GM18519 (cell line): Measurements from ENCODE around the gene SPPL3.
"Not testable (repeated sequence)": the region's sequence is repeated elsewhere in the genome, so short reads cannot be mapped to it uniquely, and the experiment has no call there.

Experiments
- ATAC-seq: cut with Tn5 transposase; IDR thresholded peaks from one replicate; pipeline ENCODE4 v1.9.1; 2021; ENCODE audit warnings: mild to moderate bottlenecking, moderate library complexity; ENCODE audit not compliant: unreplicated experiment, low FRiP score

Gene SPPL3

DNA sequence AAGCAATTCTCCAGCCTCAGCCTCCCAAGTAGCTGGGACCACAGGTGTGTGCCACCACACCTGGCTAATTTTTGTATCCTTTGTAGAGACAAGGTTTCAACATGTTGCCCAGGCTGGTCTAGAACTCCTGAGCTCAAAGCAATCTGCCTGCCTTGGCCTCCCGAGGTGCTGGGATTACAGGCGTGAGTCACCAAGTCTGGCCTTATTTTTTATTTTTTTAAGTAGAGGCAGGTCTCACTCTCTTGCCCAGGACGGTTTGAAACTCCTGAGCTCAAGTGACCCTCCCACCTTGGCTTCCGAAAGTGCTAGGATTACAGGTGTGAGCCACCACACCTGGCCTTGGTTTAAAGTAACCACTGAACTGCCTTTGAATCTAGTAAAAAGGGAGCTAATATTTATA is 56.8 kb downstream of the SPPL3 start:
- no peak for ATAC-seq

DNA sequence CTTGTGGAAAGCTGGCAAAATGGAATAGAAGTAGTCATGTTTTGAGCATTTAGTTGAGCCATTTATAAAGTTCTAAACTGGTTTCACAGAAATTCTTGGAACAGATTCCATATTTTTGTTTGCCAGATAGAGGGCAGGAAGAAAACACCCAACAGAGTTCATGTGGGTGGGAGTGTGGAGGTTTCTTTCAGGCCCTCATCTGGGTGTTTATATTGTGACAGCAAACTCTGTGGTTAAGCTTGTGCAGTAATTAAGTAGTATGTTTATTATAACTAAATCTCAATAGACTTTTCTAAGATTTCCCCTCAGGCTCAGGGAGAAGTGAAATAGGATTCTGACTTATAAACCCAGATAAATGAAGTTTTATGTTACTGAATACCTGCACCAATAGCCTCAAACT is 57.4 kb downstream of the SPPL3 start:
- ATAC-seq: no peak

DNA sequence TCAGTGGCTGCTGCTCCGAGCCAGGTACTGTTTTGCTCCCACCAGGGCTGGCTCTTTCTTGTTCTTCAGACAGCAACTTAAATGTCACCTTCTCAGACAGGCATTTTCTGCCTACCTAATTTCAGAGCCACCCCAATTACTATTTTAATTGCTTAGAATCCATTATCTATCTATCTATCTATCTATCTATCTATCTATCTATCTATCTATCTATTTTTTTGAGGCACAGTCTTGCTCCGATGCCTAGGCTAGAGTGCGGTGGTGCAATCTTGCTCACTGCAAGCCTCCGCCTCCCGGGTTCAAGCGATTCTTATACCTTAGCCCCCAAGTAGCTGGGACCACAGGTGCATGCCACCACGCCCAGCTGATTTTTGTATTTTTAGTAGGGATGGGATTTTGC is 58.5 kb downstream of the SPPL3 start:
- no peak for ATAC-seq

DNA sequence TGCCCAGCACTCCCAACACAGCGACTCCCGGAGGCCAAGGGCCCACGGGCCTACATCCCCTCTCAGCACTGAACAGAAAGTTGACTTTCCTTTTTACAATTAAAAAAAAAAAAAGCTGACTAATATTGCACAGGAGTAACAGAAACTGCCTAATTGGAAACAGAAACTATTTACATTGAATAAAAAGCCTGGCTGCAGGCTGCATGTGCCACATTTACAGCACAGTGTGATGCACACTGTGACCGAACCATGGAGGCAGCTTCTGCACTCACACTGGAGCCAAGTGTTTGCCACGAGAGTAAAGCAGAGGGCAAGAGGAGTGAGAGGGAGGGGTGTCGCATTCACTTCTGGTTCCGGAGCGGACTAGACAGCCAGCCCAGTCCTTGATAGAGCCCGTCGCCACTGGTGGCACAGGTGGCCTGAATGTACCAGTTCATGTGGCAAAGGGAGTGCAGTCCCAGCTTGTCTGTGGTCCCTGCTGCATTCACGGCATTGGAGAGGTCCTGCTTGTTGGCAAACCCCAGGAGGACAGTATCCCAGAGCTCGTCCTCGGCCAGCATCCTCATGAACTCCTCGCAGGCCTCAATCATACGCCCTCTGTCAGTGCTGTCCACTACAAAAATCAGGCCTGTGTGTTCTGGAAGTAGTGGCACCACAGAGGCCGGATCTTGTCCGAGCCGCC is 59.2 kb downstream of the SPPL3 start:
- no peak for ATAC-seq

DNA sequence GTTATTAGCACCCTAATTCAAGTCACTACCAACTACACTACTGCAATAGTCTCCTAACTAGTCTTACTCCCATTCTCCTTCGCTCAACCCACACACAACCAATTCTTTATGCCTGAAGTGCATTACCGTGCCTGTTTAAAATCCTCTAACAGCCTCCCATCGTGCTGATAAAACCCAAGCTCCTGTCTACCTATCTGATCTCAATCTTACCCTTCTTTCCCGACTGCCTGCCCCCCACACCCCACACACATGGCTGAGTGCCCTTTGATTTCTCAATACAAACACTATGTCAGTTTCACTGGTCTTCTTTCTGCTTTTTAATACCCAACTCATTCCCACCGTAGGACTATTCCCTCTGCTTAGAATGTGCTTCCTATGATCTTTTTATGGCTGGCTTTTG is 59.9 kb downstream of the SPPL3 start:
- ATAC-seq: no peak

DNA sequence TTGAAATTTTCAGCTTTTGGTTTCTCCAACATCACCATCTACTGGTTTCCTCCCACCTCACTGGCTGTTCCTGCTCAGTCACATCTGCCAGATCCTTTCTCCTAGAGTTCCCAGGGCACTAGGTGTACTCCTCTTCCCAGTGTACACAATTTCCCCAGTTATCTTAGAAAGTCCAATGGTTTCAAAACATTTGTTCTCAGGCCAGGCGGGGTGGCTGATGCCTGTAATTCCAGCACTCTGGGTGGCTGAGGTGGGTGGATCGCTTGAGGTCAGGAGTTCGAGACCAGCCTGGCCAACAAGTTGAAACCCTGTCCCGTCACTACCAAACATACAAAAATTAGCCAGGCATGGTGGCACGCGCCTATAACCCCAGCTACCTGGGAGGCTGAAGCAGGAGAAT is 60.7 kb downstream of the SPPL3 start:
- no peak for ATAC-seq

DNA sequence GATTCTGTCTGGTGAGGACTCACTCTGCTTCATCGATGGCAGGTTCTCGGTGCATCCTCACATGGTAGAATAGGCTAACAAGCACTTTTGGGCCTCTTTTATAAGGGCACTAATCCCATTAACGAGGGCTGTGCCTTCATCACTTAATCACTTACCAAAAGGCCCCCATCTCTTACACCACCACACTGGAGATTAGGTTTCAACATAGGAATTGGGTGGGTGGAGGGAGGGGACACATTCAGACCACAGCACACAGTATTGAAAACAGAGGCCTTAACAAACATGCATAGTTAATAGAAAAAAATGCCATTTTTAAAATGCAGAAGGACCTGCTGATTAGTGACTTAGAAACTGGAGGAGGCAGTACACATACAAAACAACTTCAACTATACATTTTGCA is 61.6 kb downstream of the SPPL3 start:
- no peak for ATAC-seq

DNA sequence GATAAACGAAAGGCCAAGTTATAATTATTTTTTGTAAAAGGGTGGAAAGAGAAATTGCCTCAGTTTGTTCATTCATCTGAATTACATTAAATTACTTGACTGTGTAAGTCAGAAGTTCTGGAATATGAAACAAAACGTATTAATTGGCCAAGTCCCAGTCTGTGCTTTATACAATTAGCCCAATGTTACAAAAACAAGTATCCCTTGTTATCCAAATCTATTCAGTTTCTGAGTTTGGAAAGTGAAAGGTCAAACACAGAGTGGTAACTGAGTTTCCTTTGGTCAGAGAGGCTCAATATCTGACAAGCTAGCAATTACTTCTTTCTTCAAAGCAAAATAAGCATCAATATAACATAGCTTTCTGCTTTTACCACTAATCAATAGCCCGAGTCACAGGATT is 62.6 kb downstream of the SPPL3 start:
- no peak for ATAC-seq

DNA sequence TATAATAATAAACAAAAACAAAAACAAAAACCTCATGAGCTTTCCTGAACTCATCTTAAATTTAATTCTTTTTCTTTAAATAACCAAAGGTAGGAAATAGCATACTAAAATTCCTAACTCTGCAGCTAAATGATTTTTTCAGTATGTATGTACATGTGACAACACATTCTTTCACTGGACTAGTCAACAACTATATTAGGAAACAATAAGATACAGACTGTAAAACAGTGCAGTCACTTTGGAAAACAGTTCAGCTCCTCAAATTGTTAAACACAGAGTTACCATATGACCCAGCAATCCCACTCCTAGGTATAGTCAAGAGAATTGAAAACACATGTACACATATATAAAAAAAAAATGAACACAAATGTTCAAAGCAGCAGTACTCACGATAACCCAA is 64.7 kb downstream of the SPPL3 start:
- ATAC-seq: no peak

DNA sequence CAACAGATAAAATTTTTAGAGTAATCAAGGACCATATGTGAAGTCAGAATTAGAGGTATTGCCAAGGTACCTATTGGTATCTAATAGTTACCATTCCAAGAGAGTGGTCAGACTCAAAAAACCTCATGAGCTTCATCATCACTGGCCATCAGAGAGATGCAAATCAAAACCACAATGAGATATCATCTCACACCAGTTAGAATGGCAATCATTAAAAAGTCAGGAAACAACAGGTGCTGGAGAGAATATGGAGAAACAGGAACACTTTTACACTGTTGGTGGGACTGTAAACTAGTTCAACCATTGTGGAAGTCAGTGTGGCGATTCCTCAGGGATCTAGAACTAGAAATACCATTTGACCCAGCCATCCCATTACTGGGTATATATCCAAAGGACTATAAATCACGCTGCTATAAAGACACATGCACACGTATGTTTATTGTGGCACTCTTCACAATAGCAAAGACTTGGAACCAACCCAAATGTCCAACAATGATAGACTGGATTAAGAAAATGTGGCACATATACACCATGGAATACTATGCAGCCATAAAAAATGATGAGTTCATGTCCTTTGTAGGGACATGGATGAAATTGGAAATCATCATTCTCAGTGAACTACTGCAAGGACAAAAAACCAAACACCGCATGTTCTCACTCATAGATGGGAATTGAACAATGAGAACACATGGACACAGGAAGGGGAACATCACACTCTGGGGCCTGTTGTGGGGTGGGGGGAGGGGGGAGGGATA is 65.4 kb downstream of the SPPL3 start:
- ATAC-seq: not testable (repeated sequence)

DNA sequence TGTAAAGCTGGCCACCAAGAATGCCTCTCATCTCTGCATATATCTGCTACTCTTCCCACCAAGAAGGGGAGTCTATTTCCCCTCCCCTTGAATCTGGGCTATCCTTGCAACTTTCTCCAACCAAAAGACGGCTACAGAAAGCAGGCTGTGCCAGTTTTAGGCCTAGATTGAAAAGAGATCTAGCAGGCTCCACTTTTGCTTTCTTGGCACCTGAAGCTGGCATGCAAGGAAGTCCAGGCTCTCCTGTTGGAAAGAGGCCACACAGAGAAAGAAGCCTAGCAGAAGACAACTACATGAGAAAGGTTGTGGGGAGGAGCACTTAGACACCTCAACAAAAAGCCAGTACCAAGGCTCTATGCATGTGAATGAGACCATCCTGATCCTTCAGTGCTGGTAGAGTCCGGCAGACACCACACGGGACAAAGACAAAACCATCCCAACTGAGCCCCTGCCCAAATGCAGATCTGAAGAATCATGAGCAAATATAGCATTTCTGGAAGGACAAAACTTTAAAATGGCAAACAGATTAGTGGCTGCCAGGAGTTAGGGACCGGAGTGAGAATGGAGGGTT is 68.0 kb downstream of the SPPL3 start:
- ATAC-seq: no peak

DNA sequence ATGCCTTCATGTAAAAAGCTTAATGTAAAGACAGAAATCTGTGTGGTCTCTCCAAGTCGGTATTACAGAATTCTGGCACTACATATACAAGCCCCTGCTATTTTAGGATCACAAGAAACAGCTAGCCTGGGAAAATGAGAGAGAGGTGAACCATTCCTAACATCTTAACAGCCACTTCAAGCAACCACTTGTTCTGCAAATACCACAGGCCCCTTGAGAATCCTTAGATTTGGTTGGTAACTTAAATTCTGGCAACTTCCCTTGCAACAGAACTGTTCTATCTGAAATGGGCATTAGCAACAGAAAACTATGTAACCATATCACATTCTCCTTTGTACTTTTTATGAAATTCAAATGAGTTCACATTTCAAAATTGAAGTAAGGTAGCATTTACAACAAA is 68.5 kb downstream of the SPPL3 start:
- no peak for ATAC-seq

DNA sequence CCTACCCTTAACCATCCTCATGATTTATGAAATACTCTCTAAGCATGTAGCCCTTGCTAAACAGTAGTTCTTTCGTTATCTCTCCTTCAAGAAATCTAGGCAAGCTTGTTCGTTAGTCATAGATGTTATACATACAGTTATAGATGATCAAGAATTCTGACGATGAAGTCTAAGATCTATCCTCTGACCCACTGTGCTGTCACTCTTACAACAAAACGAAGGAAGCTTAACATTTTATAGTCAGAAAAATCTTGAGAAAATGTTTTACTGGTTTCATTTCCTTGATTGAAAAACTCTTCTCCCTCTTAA is 68.9 kb downstream of the SPPL3 start:
- ATAC-seq: no peak

DNA sequence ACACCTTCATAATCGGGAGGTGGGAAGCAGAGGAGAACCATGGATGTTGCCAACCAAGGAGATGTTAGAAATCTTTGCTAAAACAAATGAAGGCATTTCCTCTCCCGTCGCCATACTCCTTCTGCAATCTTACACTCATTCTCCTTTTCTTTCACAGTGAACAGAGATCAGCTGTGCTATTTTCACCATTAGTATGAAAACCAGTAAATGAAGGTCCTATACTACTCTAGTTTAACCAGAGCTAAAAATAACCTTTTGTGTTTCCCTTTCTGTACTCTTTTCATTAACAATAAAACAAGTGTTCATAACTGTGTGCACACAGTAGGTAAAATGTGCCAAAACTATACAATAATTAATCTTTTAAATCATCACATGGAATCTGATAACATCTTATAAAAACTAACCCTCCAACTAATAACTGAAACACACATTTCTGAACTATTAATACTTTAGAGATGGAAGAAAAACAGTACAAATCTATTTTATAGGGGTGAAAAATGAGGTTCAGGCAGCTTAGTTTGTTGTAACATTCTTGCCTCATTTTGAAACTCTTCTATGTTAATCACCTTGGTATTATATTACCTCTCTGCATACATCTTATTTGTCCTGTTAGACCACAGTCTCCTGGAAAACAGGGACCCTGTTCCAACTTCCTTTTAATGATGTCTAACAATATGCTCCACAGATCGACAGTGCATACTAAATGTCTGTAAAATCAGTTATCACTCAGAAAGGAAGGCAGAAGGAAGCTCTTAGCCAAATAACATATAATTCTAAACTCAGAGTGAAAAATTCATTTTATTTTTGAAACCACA is 69.5 kb downstream of the SPPL3 start:
- ATAC-seq: no peak

DNA sequence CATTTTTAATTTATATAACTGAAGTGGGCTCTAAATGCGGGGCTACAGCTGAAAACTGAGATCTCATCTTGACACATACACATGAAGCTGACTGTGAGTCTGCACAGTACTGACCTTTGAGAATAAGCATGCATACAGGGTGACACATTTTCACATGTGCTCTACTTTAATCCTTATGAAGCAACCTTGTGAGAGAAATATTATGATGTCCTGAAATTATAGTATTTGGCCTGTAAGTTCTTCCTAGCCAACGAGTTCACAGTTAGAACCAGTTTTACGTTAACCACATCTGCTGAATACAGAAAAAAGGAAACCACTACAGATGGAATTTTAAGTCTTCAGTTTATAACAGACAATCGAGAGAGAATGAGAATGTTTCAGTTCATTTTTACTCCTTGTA is 70.3 kb downstream of the SPPL3 start:
- ATAC-seq: no peak

DNA sequence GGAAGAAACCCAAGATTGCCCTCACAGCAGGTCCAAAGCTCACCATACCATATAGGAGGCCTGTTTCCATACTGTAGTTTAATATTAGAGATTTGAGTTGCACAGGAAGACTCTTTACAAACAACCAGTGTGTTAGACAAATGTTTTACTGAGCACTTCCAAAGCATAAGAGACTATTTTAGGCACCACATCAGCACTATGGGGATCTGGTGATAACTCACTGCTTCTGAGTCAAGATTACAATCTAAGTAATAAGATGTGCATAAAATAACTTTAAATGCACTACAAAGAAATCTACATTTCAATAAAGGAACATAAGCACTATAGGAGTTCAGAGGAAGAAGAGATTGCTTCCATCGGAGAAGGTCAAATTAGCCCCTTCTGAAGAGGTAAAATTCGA is 71.4 kb downstream of the SPPL3 start:
- no peak for ATAC-seq

DNA sequence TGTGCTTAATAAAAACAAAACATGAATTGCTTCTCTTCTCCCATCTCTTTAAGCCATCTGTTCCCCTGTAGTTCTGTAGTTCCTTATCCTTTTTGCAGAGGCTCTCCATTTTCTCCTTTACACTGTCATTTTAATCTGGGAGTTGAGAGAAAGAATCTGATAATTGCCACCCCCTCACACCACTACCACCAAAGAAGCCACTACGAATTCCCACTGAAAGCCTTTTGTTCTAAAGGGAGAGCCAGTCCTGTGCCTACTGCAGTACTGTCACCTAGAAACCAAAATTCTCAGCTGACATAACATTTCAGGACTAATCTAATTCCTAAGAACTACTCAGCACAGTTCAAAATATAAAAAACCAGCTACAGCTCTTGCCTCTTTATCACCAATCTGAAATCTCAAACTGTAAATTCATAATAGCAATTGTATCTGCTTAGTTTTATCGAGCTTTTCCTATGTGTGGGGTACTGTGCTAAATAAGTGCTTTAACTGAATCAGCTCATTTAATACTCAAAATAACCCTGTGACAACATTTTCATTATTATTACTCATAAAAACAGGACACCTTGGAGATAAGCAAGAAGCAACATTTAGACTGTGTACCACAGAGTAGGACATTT is 72.4 kb downstream of the SPPL3 start:
- ATAC-seq: no peak

DNA sequence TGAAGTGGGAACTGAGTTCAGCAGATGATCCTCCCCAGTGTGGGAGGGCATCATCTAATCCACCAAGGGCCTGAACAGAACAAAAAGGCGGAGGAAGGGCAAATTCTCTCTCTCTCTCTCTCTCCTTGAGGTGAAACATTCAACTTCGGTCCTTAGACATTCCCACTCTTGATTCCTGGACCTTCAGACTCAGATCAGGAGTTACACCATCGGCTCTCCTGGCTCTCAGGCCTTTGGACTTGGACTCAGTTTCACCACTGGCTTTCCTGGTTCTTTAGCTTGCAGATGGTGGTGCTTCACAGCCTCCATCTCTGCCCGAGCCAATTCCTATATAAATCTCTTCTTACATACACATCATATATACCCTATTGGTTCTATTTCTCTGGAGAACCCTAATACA is 73.2 kb downstream of the SPPL3 start:
- ATAC-seq: no peak

DNA sequence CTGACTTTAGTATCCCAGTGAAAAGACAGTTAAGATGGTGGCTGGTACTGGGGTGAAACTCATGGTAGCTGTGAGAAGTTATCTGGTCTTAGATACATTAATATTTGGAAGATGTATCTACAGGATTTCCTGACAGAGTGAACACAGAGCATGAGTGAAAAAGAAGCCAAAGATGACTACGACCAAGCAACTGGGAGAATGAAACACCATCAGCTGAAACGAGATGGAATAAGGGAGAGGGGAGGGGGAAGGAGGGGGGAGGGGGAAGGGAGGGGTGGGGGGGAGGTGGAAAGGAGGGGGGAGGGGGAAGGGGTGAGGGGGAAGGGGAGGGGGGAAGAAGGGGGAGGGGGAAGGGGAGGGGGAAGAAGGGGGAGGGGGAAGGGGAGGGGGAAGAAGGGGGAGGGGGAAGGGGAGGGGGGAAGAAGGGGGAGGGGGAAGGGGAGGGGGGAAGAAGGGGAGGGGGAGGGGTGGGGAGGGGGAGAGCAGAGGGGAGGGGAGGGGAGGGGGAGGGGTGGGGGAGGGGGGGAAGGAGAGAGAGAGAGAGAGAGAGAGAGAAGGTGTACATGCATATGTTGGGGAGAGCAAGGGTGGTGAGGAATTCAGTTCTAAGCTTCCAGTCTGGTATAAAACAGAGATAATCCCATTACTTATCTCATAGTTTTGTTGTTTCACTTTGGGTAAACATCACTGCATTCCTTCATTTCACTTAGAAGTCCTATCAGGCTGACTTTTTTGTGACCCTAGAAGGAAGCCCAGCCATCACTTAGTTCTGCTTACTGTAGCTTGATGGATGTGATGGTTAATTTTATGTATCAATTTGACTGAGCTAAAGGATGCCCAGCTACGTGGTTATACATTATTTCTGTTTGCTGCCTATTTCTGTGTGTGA is 73.9 kb downstream of the SPPL3 start:
- ATAC-seq: no peak

DNA sequence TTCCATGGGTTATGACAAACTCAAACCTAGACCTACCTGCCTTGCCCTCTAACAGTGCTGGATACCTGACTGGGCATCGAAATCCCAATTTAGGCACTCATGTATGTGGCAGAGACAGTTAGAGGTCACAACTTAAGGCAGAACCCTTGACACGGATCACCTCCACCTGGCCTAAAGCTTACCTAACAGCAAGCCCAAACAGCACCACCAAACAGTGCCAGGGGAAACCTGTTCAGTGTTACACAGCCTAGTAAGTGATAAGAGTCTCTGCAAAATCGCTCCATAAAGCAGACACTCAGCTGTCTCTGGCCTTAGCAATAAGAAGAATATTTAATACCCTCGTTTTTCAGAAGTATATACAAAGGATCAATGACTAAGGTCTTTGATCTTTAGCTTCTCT is 77.8 kb downstream of the SPPL3 start:
- ATAC-seq: no peak
